ENCODE measurements around the gene ELMOD2.

The ELMOD2 gene

DNA sequence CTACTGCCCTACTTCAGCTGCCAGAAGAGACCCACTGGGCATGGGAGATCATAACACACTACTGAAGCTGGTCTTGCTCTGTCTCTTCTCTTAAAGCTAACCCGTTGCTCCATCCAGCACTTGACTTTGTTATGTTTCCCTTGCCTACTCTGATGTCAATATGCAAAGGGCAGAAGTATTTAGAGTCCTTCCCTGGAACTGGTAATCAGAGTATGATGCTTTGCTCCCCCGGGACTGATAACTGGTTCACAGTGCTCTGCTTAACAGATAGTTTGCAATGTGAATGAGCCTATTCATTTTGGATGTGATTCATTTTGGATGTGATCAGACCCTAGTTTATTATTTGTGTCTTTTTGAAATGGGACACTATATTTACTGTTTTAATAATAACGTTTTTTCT, 57.1 kb downstream of the ELMOD2 start:
- DNase-seq (ENCODE audit: low read depth) = no peak

- DNase-seq (ENCODE audit: low read depth) = no peak
Measured at GRCh38 chr4:140584439-140584838, 60.5 kb downstream of the ELMOD2 start.

DNA sequence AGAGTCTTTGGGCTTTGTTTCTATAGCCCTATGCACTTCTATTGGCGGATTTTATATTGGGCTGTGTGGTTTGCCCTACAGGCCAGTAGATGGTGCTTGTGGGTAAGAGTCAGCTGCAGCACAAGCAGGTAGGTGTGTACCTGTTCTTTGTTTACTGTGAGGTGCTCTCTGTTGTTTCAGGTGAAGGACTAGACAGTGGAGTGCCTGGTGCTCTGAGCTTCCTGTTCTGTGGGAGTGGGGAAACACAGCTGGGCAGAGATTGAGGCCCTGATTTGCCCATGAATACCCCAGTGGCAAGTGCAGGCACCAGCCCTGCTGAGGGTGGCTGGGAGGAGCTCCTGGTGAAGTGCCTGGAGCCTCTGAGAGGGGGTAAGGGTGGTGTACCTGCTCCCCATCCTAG, 71.1 kb downstream of the ELMOD2 start:
- no peak for DNase-seq (ENCODE audit: low read depth)

- no peak for DNase-seq (ENCODE audit: low read depth)
Measured at GRCh38 chr4:140600408-140600807, 76.4 kb downstream of the ELMOD2 start.

DNA sequence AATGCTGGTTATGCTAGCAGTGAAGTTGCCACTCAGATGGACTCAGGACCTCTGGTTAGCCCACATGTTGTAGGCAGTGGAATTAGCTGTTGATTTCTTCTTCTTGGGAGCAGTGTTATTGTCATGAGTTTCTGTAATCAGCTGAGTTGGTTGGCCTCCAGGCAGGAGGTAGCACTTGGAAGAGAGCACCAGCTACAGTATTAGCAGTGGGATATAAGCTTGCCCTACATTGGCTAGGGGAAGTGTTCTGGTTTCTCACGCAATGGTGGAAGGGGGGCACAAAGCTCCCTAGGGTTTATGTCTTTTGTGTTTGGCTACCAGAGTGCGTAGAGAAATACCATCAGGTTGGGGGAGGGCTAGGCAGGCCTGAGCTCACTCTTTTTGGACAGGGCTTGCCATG, 78.7 kb downstream of the ELMOD2 start:
- no peak for DNase-seq (ENCODE audit: low read depth)

- no peak for DNase-seq (ENCODE audit: low read depth)
Measured at GRCh38 chr4:140603286-140603685, 79.3 kb downstream of the ELMOD2 start.

Measured in T follicular helper cell (primary cell).